ENCODE results near the gene REM1. TPM values are rescaled to one million over a fixed set of nuclear protein-coding genes. Genes with fewer than 3 reads are reported as not detected.

REM1 gene
- total and polyA plus RNA-seq, 2 of the 13 experiments (the other 11 are each of a cell fraction or from before 2014, with no cell fraction given) = not detected

- 0% methylated on average over 1 of the region's 1 CpG for WGBS (ENCODE audit: low lambda C conversion rate)
- Histone ChIP-seq H3K36me3 (replicated peaks in 1 of 2; ENCODE audit: control insufficient read depth in 1 of 2, insufficient read depth in 2 of 2, low read length in 2 of 2) (no peaks in the 10 kb centered on the region), H3K4me1 (ENCODE audit: insufficient read depth, low read length) (no peaks in the 10 kb centered on the region), H3K9ac (ENCODE audit: insufficient read depth, low read depth, low read length) (no peak overlapping the region), H4K20me1 (ENCODE audit: insufficient read depth, low read length) (no peaks in the 10 kb centered on the region), H2AFZ (ENCODE audit: low read length) (no peak overlapping the region), H3K4me3 (replicated peaks in 1 of 3; ENCODE audit: insufficient read depth in 1 of 3, low read depth in 2 of 3, low read length in 3 of 3) (no peak overlapping the region), H3K79me2 (ENCODE audit: insufficient read depth, low read length) (no peaks in the 10 kb centered on the region), H3K27me3 (ENCODE audit: control insufficient read depth in 1 of 2, insufficient read depth in 2 of 2, low read length in 2 of 2) (peaks cover 6 to 39% of the 10 kb centered on the region in 2 experiments; a peak in 3 of 5 replicates), H3K9me3 (ENCODE audit: low read length) (no peaks in the 10 kb centered on the region), H3K27ac (ENCODE audit: extremely low read length, insufficient read depth, low read length) (no peak overlapping the region), H3K4me2 (ENCODE audit: low read depth, low read length) (no peak overlapping the region)
- POLR2A ChIA-PET = no interaction called here
- TF ChIP-seq ZNF720 (CRISPR knock-in tag; IDR thresholded peaks at IDR 0.05) (no peak), ZFP1 (CRISPR knock-in tag; IDR thresholded peaks at IDR 0.05) (no peak), SMC3 (IDR thresholded peaks at IDR 0.05; ENCODE audit: low read length) (no peak), ZNF280D (CRISPR knock-in tag; IDR thresholded peaks at IDR 0.05) (no peak), DNMT3B (CRISPR knock-in tag; conservative IDR thresholded peaks at IDR 0.05) (no peak), TBP (CRISPR knock-in tag; IDR thresholded peaks at IDR 0.05) (no peak), SIX4 (CRISPR knock-in tag; IDR thresholded peaks at IDR 0.05) (no peak)
- FAIRE-seq (no peak), DNase-seq (ENCODE audit: low spot score) (no peak), ATAC-seq (no peak)
- in situ Hi-C loops (cut with HindIII; ENCODE audit: extremely low pct_ligation_motif_present, low pct_unique_long_range_greater_than_20kb) = no loop called here
- CTCF ChIA-PET (ENCODE audit: low intra/inter-chr PET ratio, low total read pairs) = no interaction called here
- intact Hi-C loops (cut with micrococcal nuclease; ENCODE audit: unreplicated experiment) = no loop called here
- no TSS peak for BruUV-seq (replicated peaks)
These were observed 25.4 kb downstream of the REM1 start for GRCh38 chr20:31500527-31500926.

All from HepG2 (cell line).